Smooth muscle cell (in vitro differentiated cells): ENCODE data around the gene INPP4A. TPM values are rescaled to one million over a fixed set of nuclear protein-coding genes. Genes with fewer than 3 reads are reported as not detected.

Source experiments
- DNase-seq: peaks from one replicate; lab custom pipeline; 2025; ENCODE audit not compliant: unreplicated experiment; lab: John Stamatoyannopoulos, UW
- H2AFZ ChIP-seq: fragments of 200-600 bp; sonication (generic); 2 replicates; pipeline ENCODE4 v1.6.0; 2016; ENCODE audit warnings: antibody characterized with exemption, low read depth, mild to moderate bottlenecking
- H3F3A ChIP-seq: fragments of 200-600 bp; sonication (generic); 2 replicates; pipeline ENCODE4 v1.6.0; 2017; ENCODE audit warnings: antibody characterized with exemption, low read depth
- H3K27ac ChIP-seq: fragments of 200-600 bp; sonication (generic); 2 replicates; pipeline ENCODE4 v1.5.1; 2016; ENCODE audit warnings: low read depth, mild to moderate bottlenecking
- H3K27me3 ChIP-seq: fragments of 200-600 bp; sonication (generic); 2 replicates; pipeline ENCODE4 v1.6.1; 2016; ENCODE audit warnings: low read depth, mild to moderate bottlenecking
- H3K36me3 ChIP-seq: fragments of 200-600 bp; sonication (generic); 2 replicates; pipeline ENCODE4 v1.5.1; 2016; ENCODE audit warnings: low read depth
- H3K4me1 ChIP-seq: fragments of 200-600 bp; sonication (generic); 2 replicates; pipeline ENCODE4 v1.5.1; 2016; ENCODE audit warnings: low read depth
- H3K4me2 ChIP-seq: fragments of 200-600 bp; sonication (generic); 2 replicates; pipeline ENCODE4 v1.6.0; 2016; ENCODE audit warnings: mild to moderate bottlenecking
- H3K4me3 ChIP-seq: fragments of 200-600 bp; sonication (generic); 2 replicates; pipeline ENCODE4 v1.5.1; 2016; ENCODE audit warnings: mild to moderate bottlenecking
- H3K79me2 ChIP-seq: fragments of 200-600 bp; sonication (generic); 2 replicates; pipeline ENCODE4 v1.6.0; 2016; ENCODE audit warnings: low read depth, mild to moderate bottlenecking
- H3K9ac ChIP-seq: fragments of 200-600 bp; sonication (generic); 2 replicates; pipeline ENCODE4 v1.6.0; 2016; ENCODE audit warnings: low read depth
- H3K9me3 ChIP-seq: fragments of 200-600 bp; sonication (generic); replicated peaks from 2 replicates; pipeline ENCODE4 v1.5.1; 2016; ENCODE audit warnings: low read depth
- H4K20me1 ChIP-seq: fragments of 200-600 bp; sonication (generic); 2 replicates; pipeline ENCODE4 v1.6.0; 2016; ENCODE audit warnings: low read depth
- WGBS: methylation state at CpG from one replicate; pipeline ENCODE4 v1.1.7; 2016; ENCODE audit warnings: low lambda C conversion rate; 5-methylcytosine and 5-hydroxymethylcytosine counted together
- polyA plus RNA-seq: library from polyadenylated mRNA; unstranded; fragments of >200 nt; fragmentation: Nextera tagmentation; extraction: Ambion mirVana; gene quantifications from 2 replicates; pipeline ENCODE4 v1.2.1, GENCODE V29; 2016
- total RNA-seq: library from RNA; depleted of rRNA; stranded (reverse); fragments of >200 nt; gene quantifications from 2 replicates; pipeline ENCODE4 v1.2.3, GENCODE V29; 2014
- TF ChIP-seq, protein P1 (sequence below): fragments of 200-600 bp; sonication (generic); IDR thresholded peaks from 2 replicates; pipeline ENCODE4 v1.5.1; 2017; ENCODE audit warnings: borderline replicate concordance, mild to moderate bottlenecking, antibody characterized with exemption; ENCODE audit not compliant: insufficient read depth, poor library complexity, severe bottlenecking

The INPP4A gene
- total and polyA plus RNA-seq, 2 experiments from 2014 or later = 10.1 to 17.3 TPM

DNA sequence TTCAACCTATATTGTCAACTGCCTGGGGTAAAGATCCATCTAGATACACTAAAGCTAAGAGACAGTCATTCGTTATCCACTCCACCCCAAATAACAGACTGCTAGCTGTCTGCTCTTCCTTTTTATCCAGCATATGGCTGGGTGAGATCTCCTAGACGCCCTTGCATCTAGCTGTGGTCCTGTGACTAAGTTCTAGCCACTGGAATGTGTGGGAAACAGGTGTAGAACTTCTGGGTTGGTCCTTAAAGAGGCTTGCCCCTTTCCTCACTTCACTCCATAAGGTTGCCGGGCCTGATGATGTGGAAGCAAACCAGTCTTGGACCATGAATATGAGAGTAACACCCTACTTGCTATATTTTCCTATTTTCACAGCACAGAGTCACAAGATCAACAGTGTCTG lies 160.4 kb downstream of the INPP4A start:
- Histone ChIP-seq H3K4me3 (no peak overlapping the region), H4K20me1 (peaks cover 11% of the 10 kb centered on the region), H3K4me2 (no peak overlapping the region), H3K4me1 (peaks cover 16% of the 10 kb centered on the region), H3K79me2 (peaks cover 38% of the 10 kb centered on the region), H3K27ac (no peak overlapping the region), H3K27me3 (no peaks in the 10 kb centered on the region), H3F3A (peaks cover 4% of the 10 kb centered on the region), H2AFZ (no peak overlapping the region), H3K9me3 (no peaks in the 10 kb centered on the region), H3K9ac (no peak overlapping the region), H3K36me3 (peaks cover 8% of the 10 kb centered on the region)
- DNase-seq = no peak
- TF ChIP-seq, protein P1, sequence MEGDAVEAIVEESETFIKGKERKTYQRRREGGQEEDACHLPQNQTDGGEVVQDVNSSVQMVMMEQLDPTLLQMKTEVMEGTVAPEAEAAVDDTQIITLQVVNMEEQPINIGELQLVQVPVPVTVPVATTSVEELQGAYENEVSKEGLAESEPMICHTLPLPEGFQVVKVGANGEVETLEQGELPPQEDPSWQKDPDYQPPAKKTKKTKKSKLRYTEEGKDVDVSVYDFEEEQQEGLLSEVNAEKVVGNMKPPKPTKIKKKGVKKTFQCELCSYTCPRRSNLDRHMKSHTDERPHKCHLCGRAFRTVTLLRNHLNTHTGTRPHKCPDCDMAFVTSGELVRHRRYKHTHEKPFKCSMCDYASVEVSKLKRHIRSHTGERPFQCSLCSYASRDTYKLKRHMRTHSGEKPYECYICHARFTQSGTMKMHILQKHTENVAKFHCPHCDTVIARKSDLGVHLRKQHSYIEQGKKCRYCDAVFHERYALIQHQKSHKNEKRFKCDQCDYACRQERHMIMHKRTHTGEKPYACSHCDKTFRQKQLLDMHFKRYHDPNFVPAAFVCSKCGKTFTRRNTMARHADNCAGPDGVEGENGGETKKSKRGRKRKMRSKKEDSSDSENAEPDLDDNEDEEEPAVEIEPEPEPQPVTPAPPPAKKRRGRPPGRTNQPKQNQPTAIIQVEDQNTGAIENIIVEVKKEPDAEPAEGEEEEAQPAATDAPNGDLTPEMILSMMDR = no peak
- 96% methylated on average over 3 of the region's 3 CpGs for WGBS

DNA sequence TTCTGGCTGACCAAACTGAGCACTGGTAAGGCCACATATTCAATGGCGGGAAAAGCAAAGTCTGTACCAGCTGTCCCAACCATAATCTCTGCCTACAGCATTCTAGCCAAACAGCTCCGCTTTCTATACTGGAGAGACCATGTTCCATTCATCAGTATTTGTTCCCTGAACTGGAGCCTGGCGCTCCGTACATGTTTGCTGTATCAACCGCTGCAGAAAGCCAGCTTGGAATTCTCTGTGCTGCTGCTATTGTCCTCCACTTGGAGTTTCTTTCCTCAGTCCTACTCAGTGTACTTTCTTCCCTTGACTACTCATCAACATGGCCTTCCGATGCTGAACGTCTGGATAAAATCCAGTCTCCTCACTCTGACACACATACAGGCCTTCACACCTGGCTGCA lies 161.8 kb downstream of the INPP4A start:
- peaks cover 8% of the 10 kb centered on the region for H4K20me1 ChIP-seq
- no peak overlapping the region for H2AFZ ChIP-seq
- no peak overlapping the region for H3K4me3 ChIP-seq
- TF ChIP-seq, protein P1 = no peak
- no peak overlapping the region for H3K27ac ChIP-seq
- peak overlapping the region; percentile 94 for H3K4me2 ChIP-seq
- no peaks in the 10 kb centered on the region for H3K36me3 ChIP-seq
- no peak overlapping the region for H3K9ac ChIP-seq
- no peaks in the 10 kb centered on the region for H3F3A ChIP-seq
- H3K9me3 ChIP-seq = no peaks in the 10 kb centered on the region
- peaks cover 23% of the 10 kb centered on the region for H3K4me1 ChIP-seq
- 95% methylated on average over 7 of the region's 7 CpGs for WGBS
- H3K27me3 ChIP-seq = no peaks in the 10 kb centered on the region
- H3K79me2 ChIP-seq = peaks cover 52% of the 10 kb centered on the region
- DNase-seq = no peak

DNA sequence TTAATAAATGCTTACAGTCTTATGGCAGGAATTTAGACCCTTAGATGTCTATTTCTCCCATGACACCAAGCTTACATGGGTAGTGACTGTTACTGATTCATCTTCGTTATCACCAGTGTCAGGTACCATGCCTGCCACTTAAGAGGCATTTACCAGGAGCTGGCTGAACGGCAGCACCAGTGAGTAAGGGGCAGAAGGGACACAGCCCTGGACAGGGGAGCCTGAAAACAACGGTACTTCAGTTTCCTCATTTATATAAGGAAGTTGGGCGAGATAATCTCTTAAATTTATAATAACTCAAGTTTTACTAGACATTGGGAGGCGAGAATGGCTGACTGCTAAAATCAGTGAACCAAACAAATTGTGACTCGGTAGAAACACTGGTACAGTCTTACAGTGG lies 162.4 kb downstream of the INPP4A start:
- H3K9me3 ChIP-seq = no peaks in the 10 kb centered on the region
- 89% methylated on average over 6 of the region's 6 CpGs for WGBS
- H3K36me3 ChIP-seq = no peaks in the 10 kb centered on the region
- H3K27ac ChIP-seq = no peak overlapping the region
- no peaks in the 10 kb centered on the region for H3F3A ChIP-seq
- peaks cover 23% of the 10 kb centered on the region for H3K4me1 ChIP-seq
- DNase-seq = no peak
- peak overlapping the region; percentile 89 for H3K4me3 ChIP-seq
- H4K20me1 ChIP-seq = peaks cover 3% of the 10 kb centered on the region
- peak overlapping the region; percentile 94 for H3K4me2 ChIP-seq
- peak overlapping the region; percentile 33 for H3K9ac ChIP-seq
- TF ChIP-seq, protein P1 = no peak
- H3K79me2 ChIP-seq = peaks cover 54% of the 10 kb centered on the region
- no peak overlapping the region for H2AFZ ChIP-seq
- no peaks in the 10 kb centered on the region for H3K27me3 ChIP-seq

DNA sequence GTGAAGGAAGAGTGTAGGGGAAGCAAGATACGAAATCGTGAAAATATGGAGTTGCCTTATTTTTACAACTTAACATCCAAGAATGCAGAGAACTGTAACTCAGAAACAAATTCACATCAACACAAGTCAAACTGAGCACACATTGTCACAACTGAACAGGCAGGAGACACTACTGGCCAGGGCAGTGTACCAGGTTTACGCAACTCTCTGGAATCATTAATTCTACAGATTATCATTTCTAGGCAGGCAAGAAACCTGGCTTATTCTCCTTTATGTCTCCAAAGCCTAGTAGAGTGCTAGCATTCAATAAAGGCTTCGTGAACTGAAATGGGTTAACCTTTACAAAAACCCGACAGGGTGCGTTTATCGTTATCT lies 163.1 kb downstream of the INPP4A start:
- Histone ChIP-seq H3K36me3 (peaks cover 2% of the 10 kb centered on the region), H2AFZ (peak overlapping the region; percentile 78), H3K79me2 (peaks cover 54% of the 10 kb centered on the region), H3K4me3 (peak overlapping the region; percentile 89), H3K9me3 (no peaks in the 10 kb centered on the region), H3K4me1 (peaks cover 23% of the 10 kb centered on the region), H3K27ac (peak overlapping the region; percentile 97), H3K9ac (peak overlapping the region; percentile 99), H4K20me1 (peaks cover 3% of the 10 kb centered on the region), H3K27me3 (no peaks in the 10 kb centered on the region), H3F3A (no peaks in the 10 kb centered on the region), H3K4me2 (peak overlapping the region; percentile 94)
- TF ChIP-seq, protein P1 = no peak
- WGBS = 17% methylated on average over 7 of the region's 7 CpGs
- no peak for DNase-seq
